SK-N-SH (cell line): ENCODE results near the gene CFAP20DC. TPM values are rescaled to one million over a fixed set of nuclear protein-coding genes. Genes with fewer than 3 reads are reported as not detected.

Experiments used
- CTCF ChIA-PET: fragments of 300-600, 350-600 bp; formaldehyde crosslinking; extraction: SDS; loops from one replicate; lab custom pipeline; 2021; lab: Yijun Ruan, JAX
- POLR2A ChIA-PET: fragments of 350-600 bp; sonication (Branson Sonifier 250); formaldehyde crosslinking; extraction: SDS; loops from one replicate; lab custom pipeline; 2020; ENCODE audit warnings: antibody characterized with exemption, inconsistent platforms; lab: Yijun Ruan, JAX
- DNase-seq: peaks from one replicate; pipeline ENCODE4 v3.0.0; 2012
- H2AFZ ChIP-seq: fragments of 200-600 bp; sonication (generic); 2 replicates; pipeline ENCODE4 v1.8.1; 2016; ENCODE audit warnings: antibody characterized with exemption, mild to moderate bottlenecking, low read depth
- H3F3A ChIP-seq: fragments of 200-600 bp; sonication (generic); replicated peaks from 2 replicates; pipeline ENCODE3; 2016; ENCODE audit warnings: antibody characterized with exemption, mild to moderate bottlenecking; ENCODE audit not compliant: insufficient read depth
- H3K27ac ChIP-seq, 2 experiments: fragments of 200-500 bp in 1 of 2; fragments of 200-600 bp in 1 of 2; sonication (Bioruptor generic) in 1 of 2; sonication (generic), shearing (Covaris generic) in 1 of 2; 2 replicates each; pipeline versions ENCODE4 v1.5.1 to v1.6.1; 2014 to 2016; ENCODE audit warnings: low read depth in 2 of 2, inconsistent platforms in 1 of 2, low read length in 1 of 2, mild to moderate bottlenecking in 1 of 2, mixed read lengths in 1 of 2
- H3K27me3 ChIP-seq: fragments of 200-600 bp; sonication (generic), shearing (Covaris generic); 2 replicates; pipeline ENCODE4 v1.6.1; 2016; ENCODE audit warnings: mixed run types; ENCODE audit not compliant: insufficient read depth
- H3K36me3 ChIP-seq, 2 experiments: fragments of 200-500 bp in 1 of 2; fragments of 200-600 bp in 1 of 2; sonication (Bioruptor generic) in 1 of 2; sonication (generic) in 1 of 2; replicated peaks in 1 of 2; 2 replicates each; pipeline versions ENCODE3 to v1.5.1; 2014 to 2016; ENCODE audit warnings: low read length in 1 of 2, mild to moderate bottlenecking in 1 of 2; ENCODE audit not compliant: insufficient read depth in 2 of 2, control insufficient read depth in 1 of 2
- H3K4me1 ChIP-seq, 2 experiments: fragments of 200-500 bp in 1 of 2; fragments of 200-600 bp in 1 of 2; sonication (Bioruptor generic) in 1 of 2; sonication (generic), shearing (Covaris generic) in 1 of 2; 2 replicates each; pipeline versions ENCODE4 v1.5.1 to v1.6.1; 2014 to 2016; ENCODE audit warnings: low read depth in 1 of 2, low read length in 1 of 2, mixed run types in 1 of 2; ENCODE audit not compliant: insufficient read depth in 2 of 2, control insufficient read depth in 1 of 2
- H3K4me2 ChIP-seq: fragments of 200-600 bp; sonication (generic), shearing (Covaris generic); 2 replicates; pipeline ENCODE4 v1.6.1; 2017; ENCODE audit warnings: mixed run types
- H3K4me3 ChIP-seq, 2 experiments: fragments of 200-500 bp in 1 of 2; fragments of 200-600 bp in 1 of 2; sonication (Bioruptor generic) in 1 of 2; sonication (generic), shearing (Covaris generic) in 1 of 2; 2 replicates each; pipeline versions ENCODE4 v1.5.1 to v1.8.1; 2014 to 2016; ENCODE audit warnings: low read depth in 2 of 2, inconsistent platforms in 1 of 2, low read length in 1 of 2, mild to moderate bottlenecking in 1 of 2, mixed read lengths in 1 of 2, moderate library complexity in 1 of 2
- H3K79me2 ChIP-seq: fragments of 200-600 bp; sonication (generic); 2 replicates; pipeline ENCODE4 v1.8.1; 2017; ENCODE audit warnings: mild to moderate bottlenecking; ENCODE audit not compliant: insufficient read depth
- H3K9ac ChIP-seq: fragments of 200-600 bp; sonication (generic); 2 replicates; pipeline ENCODE4 v1.6.1; 2017; ENCODE audit warnings: mixed run types
- H3K9me2 ChIP-seq: fragments of 200-600 bp; sonication (generic); 2 replicates; pipeline ENCODE4 v1.6.1; 2017; ENCODE audit warnings: mixed run types
- H3K9me3 ChIP-seq: fragments of 200-600 bp; sonication (generic); 2 replicates; pipeline ENCODE4 v1.6.1; 2017; ENCODE audit warnings: mixed run types, mild to moderate bottlenecking, moderate library complexity
- H4K20me1 ChIP-seq: fragments of 200-600 bp; sonication (generic); 2 replicates; pipeline ENCODE4 v1.6.1; 2017; ENCODE audit warnings: mild to moderate bottlenecking, mixed run types; ENCODE audit not compliant: insufficient read depth
- CHD2 ChIP-seq: fragments of 150-350 bp; IDR thresholded peaks from 2 replicates; pipeline ENCODE4 v1.6.1; 2018; ENCODE audit warnings: low read length; ENCODE audit not compliant: partially characterized antibody
- CTCF ChIP-seq: fragments of 200-600 bp; sonication (generic); IDR thresholded peaks from 2 replicates; pipeline ENCODE4 v1.6.1; 2017; ENCODE audit warnings: antibody characterized with exemption, mild to moderate bottlenecking, moderate library complexity
- FOSL2 ChIP-seq: IDR thresholded peaks from 2 replicates; pipeline ENCODE4 v1.4.0; 2012; ENCODE audit warnings: low read depth, mild to moderate bottlenecking, moderate library complexity, borderline replicate concordance
- GABPA ChIP-seq: IDR thresholded peaks from 2 replicates; pipeline ENCODE4 v1.4.0; 2012; ENCODE audit warnings: low read depth, mild to moderate bottlenecking
- JUND ChIP-seq: IDR thresholded peaks from 2 replicates; pipeline ENCODE4 v1.4.0; 2012
- MEF2A ChIP-seq: IDR thresholded peaks from 2 replicates; pipeline ENCODE4 v1.4.0; 2012; ENCODE audit warnings: low read depth, borderline replicate concordance
- NRF1 ChIP-seq: IDR thresholded peaks from 2 replicates; pipeline ENCODE4 v1.6.1; 2012; ENCODE audit warnings: low read depth, mild to moderate bottlenecking, low read length
- REST ChIP-seq: IDR thresholded peaks from 2 replicates; pipeline ENCODE4 v1.6.1; 2012; ENCODE audit warnings: mild to moderate bottlenecking, low read depth, low read length, moderate library complexity
- RFX5 ChIP-seq: IDR thresholded peaks from 2 replicates; pipeline ENCODE4 v1.6.1; 2012; ENCODE audit warnings: mild to moderate bottlenecking, improper control_type of control experiment, low read length
- RXRA ChIP-seq: IDR thresholded peaks from 2 replicates; pipeline ENCODE4 v1.4.0; 2012; ENCODE audit warnings: low read depth, mild to moderate bottlenecking, borderline replicate concordance
- SIN3A ChIP-seq: IDR thresholded peaks from 2 replicates; pipeline ENCODE4 v1.6.1; 2012; ENCODE audit warnings: low read depth, mild to moderate bottlenecking, low read length, moderate library complexity, borderline replicate concordance
- TAF1 ChIP-seq: IDR thresholded peaks from 2 replicates; pipeline ENCODE4 v1.6.1; 2012; ENCODE audit warnings: low read depth, mild to moderate bottlenecking, low read length, moderate library complexity, borderline replicate concordance
- TCF12 ChIP-seq: IDR thresholded peaks from 2 replicates; pipeline ENCODE4 v1.4.0; 2012
- TEAD4 ChIP-seq: IDR thresholded peaks from 2 replicates; pipeline ENCODE4 v1.4.0; 2012; ENCODE audit warnings: mild to moderate bottlenecking, borderline replicate concordance; ENCODE audit not compliant: insufficient read depth
- ZBTB33 ChIP-seq: IDR thresholded peaks from 2 replicates; pipeline ENCODE4 v1.4.0; 2012; ENCODE audit warnings: low read depth, borderline replicate concordance
- WGBS: methylation state at CpG from one replicate; pipeline ENCODE4 v1.1.6; 2017; ENCODE audit warnings: low lambda C conversion rate; 5-methylcytosine and 5-hydroxymethylcytosine counted together
- polyA plus RNA-seq, 3 experiments: library from polyadenylated mRNA; depleted of rRNA; stranded (reverse); fragments of >200 nt; gene quantifications; 2 replicates each; pipeline ENCODE4 v1.2.3, GENCODE V29; 2012

Gene CFAP20DC
- polyA plus RNA-seq, 1 of the 3 experiments (the other 2 are of a cell fraction): 1.8 TPM

GRCh38 chr3:58888087-58888486 is 161.7 kb downstream of the CFAP20DC start:
- DNase-seq: no peak
- TF ChIP-seq TAF1 (no peak), REST (no peak), MEF2A (no peak), RXRA (no peak), CHD2 (no peak), RFX5 (no peak), FOSL2 (no peak), NRF1 (no peak), GABPA (no peak), SIN3A (no peak), ZBTB33 (no peak), JUND (no peak), TEAD4 (no peak), TCF12 (no peak)
- no peaks in the 10 kb centered on the region for H3K9me2 ChIP-seq
- H2AFZ ChIP-seq: no peak overlapping the region
- no peak overlapping the region for H3K27ac ChIP-seq
- H3K4me2 ChIP-seq: no peak overlapping the region
- 83% methylated on average over 2 of the region's 2 CpGs for WGBS
- H3K9ac ChIP-seq: no peak overlapping the region
- POLR2A ChIA-PET: no interaction called here
- no peaks in the 10 kb centered on the region for H3F3A ChIP-seq
- no peaks in the 10 kb centered on the region for H4K20me1 ChIP-seq
- no peaks in the 10 kb centered on the region for H3K4me1 ChIP-seq
- no peaks in the 10 kb centered on the region for H3K27me3 ChIP-seq
- no peaks in the 10 kb centered on the region for H3K79me2 ChIP-seq
- H3K36me3 ChIP-seq: no peaks in the 10 kb centered on the region
- CTCF ChIA-PET: interaction anchor here (1.1 to 1.7 kb wide), 2 partner anchors 12 to 64 kb away, joined by 3 to 4 read pairs; no protein-coding TSS in a partner anchor
- H3K9me3 ChIP-seq: no peaks in the 10 kb centered on the region
- H3K4me3 ChIP-seq: no peak overlapping the region

- no peak for DNase-seq
- no peaks in the 10 kb centered on the region for H4K20me1 ChIP-seq
- H3F3A ChIP-seq: no peaks in the 10 kb centered on the region
- no peak overlapping the region for H3K4me2 ChIP-seq
- H3K9me2 ChIP-seq: no peaks in the 10 kb centered on the region
- H2AFZ ChIP-seq: no peak overlapping the region
- no peak overlapping the region for H3K4me3 ChIP-seq
- no peaks in the 10 kb centered on the region for H3K27me3 ChIP-seq
- no peaks in the 10 kb centered on the region for H3K36me3 ChIP-seq
- TF ChIP-seq NRF1 (no peak), CTCF (no peak), CHD2 (no peak)
- no peaks in the 10 kb centered on the region for H3K79me2 ChIP-seq
- no peak overlapping the region for H3K9ac ChIP-seq
- WGBS: 88% methylated on average over 5 of the region's 5 CpGs
- H3K4me1 ChIP-seq: no peaks in the 10 kb centered on the region
- H3K9me3 ChIP-seq: no peaks in the 10 kb centered on the region
- CTCF ChIA-PET: no interaction called here
- POLR2A ChIA-PET: no interaction called here
- H3K27ac ChIP-seq: no peak overlapping the region
Observed at GRCh38 chr3:58884453-58884852, 165.4 kb downstream of the CFAP20DC start.
